GDM1 (cell line): ENCODE data around the gene SNRPA.
"Not testable (repeated sequence)": the region's sequence is repeated elsewhere in the genome, so short reads cannot be mapped to it uniquely, and the experiment has no call there.

ENCODE experiments used
- DNase-seq: peaks from one replicate; lab custom pipeline; 2025; lab: John Stamatoyannopoulos, UW

SNRPA gene

GRCh38 chr19:40802300-40803169 lies 51.5 kb downstream of the SNRPA start:
- no peak for DNase-seq

- DNase-seq: no peak
Observed at GRCh38 chr19:40803170-40803856, 52.3 kb downstream of the SNRPA start.

DNA sequence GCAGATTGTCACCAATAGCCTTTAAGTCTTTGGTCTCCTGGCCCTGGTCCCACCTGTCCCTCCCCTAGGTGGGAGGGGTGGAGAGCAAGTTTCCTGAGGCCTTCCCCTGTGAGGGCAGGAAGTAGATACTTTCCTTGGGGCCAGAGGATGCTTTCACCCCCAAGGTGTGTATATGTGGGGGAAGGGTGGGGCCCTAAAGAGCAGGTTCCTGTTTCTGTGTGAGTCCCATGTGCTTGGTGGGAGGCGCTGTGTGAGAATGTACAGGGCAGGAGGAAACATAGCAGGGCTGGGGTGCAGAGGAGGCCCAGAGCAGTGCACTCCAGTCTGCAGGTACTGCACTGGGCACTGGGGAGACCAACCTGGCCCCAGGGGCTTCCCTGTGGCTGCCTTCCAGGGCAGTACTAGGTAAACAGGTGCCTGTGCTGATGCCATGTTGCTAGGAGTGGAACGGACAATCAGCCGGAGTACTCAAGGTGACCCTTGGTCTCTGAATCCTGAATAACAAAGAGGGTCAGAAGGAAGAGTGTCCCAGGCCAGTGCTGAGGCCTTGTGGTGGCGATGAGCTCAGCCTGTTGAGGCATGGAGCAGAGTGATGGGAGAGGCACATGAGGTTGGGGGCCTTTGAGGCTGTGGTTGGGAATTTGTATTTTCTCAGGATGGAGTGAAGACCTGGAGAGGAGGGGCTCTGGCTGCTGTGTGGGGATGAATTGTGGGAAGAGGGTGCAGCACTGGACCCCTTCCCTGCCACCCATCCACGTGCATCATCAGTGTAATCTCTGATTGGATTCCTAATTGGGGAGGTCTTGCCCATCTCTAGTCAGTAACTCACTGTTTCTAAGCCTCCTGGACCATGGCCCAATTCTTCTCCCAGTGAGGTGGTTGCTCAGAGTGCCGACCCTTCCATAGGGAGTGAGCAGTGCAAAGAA lies 53.1 kb downstream of the SNRPA start:
- DNase-seq: peak; percentile 35

DNA sequence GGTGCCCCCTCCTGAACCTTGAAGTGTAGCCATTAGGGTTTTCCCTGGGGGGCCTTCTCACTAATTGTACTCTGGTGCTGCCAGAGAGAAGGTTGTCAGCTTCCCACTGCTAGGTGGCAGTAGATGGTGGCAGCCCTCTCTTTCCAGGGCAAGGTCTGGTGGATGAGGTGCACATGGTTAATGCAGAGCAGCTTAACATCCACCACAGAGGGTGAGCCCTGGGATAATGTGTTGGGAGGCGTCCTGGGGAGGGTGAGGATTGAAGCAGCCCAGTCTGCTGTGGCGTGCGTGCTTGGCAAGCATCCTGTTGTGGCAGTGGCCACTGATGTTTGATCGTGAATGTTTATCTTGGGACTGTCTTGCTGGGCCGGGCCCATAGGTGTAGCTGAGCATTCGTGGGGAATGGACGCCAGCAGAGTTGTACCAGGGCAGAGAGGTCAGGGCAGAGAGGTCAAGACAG lies 53.8 kb downstream of the SNRPA start:
- DNase-seq: no peak

DNA sequence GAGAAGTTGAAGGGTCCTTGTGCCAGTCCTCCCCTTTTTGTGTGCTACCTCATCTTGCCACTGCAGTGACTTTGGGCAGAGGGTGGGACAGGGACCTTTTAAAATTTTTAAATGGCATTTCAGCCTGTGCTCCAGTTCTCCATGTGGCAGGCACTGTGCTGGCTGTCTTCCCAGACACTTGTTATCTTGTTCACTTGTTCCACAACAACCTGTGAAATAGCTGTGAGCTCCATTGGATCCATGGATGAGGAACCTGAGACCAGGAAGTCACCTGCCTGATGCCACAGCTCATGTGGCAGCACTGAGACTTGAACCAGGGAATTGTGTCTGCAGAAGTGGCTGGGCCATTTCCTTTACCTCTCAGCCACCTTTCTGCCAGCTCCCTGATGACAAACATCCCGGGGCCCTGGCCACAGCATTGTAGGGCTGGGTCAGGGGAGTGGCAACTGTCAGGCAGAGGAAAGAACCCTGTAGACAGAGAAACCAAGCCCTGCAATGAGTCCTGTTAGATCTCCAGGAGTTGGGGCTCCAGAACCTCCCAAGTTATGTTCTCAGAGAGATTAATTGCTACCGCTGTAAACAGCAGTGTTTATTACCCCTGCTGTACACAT lies 54.4 kb downstream of the SNRPA start:
- DNase-seq: no peak

DNA sequence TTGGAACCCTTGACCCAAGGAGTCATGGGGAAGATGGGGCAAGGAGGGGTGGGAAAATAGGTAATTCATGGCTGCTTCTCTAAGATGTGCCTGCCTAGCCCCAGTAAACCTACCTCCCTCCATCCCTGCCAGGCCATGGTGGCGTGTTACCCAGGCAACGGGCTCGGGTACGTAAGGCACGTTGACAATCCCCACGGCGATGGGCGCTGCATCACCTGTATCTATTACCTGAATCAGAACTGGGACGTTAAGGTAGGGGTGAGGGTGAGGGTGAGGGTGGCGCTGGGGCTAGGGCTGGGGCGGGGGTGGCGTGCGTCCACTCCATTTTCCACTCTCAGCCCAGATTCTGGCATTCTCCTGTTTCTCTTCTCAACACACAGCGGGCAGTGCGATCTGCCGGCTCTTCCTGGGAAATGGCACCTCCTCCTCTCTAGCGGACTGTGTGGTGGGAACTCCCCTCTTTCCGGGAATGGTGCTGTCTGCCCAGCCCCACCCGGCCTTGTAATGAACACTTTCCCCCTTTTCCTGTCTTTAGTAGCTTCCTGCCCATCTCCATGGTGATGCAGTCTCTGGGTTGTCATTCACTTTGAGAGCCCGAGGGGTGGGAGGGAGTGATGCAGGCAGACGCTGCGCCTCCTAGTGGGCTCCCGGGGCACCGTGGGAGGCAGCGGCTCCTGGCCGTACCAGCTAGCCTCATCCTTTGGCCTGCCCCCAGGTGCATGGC lies 55.6 kb downstream of the SNRPA start:
- no peak for DNase-seq

DNA sequence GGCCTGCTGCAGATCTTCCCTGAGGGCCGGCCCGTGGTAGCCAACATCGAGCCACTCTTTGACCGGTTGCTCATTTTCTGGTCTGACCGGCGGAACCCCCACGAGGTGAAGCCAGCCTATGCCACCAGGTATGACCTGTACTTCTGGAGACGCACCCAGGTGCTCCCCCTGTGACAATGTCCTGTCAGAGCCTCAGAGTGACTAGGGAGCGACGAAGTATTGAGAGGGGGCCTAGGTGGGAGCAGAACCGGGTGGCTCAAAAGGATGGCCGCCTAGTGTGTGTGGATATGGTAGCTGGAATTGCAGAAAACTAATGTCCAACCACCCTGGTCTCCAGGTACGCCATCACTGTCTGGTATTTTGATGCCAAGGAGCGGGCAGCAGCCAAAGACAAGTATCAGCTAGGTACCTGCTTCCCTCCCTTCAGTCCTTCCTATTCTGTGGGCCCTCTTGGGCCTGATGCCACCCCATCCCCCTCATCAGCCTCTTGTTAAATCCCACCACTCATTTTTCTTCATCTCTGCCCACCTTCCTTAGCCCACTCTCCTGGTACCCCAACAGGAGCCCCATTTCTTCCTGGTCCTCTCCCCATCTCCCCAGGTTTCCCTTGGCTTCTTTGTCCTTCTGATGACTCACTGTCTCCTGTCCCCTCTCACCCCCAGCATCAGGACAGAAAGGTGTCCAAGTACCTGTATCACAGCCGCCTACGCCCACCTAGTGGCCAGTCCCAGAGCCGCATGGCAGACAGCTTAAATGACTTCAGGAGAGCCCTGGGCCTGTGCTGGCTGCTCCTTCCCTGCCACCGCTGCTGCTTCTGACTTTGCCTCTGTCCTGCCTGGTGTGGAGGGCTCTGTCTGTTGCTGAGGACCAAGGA lies 56.4 kb downstream of the SNRPA start:
- no peak for DNase-seq

GRCh38 chr19:40808021-40808325 lies 57.0 kb downstream of the SNRPA start:
- DNase-seq: no peak

- no peak for DNase-seq
Observed at GRCh38 chr19:40808497-40808896, 57.5 kb downstream of the SNRPA start.

GRCh38 chr19:40809358-40810086 lies 58.5 kb downstream of the SNRPA start:
- DNase-seq: no peak

DNA sequence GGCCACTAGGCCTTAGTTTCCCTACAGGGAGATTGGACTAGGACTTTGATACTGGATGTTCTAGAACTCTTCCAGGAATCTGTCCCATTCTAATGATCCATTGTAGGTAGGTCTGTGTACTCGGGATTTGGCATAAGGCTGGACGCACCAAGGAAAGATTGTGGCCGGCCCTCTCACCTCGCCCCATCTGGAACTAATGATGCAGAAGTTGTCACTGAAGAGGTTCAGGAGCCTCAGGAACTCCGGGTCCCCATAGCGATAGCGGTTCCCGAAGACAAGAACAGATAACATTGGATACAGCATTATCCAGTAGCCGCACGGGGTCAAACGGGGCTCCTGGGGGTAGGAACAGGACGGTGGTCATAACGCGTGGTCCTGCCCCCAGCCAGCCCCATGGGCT lies 59.2 kb downstream of the SNRPA start:
- no peak for DNase-seq

DNA sequence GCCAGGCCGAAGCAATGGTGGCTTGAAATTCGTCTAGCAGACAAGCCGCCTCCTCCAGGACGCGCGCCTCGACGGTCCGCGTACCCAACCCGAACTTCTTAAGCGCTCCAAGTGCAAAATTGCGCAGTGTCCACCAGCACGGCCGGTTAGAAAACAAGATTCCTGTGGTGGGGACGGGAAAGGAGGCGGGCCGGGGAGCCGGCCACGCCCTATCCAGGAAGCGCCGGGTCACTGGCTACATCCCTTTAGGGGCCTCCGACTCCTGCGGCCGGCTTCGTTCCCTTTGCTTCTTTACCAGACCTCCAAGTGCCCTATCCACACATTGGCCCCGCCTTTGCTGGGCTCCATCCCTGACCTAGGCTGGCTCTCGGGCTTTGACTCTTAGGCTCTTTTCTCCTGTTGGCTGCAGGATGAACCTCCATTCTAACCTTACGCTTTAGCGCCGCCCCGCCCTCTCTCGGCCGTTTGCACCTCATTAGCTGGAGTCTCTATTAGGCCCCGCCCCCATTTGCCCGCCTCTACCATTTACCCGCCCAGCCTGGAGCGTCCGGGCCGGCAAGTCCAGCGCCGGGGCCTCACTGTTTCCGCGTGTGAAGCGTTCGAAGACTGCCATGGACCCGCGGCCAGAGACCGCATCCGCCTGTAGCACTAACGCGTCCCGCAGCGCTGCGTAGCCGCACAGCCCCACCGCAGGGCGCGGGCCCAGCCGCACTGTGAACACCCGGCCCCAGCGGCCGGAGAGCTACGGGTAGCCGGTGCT lies 59.8 kb downstream of the SNRPA start:
- peak; percentile 36 for DNase-seq

DNA sequence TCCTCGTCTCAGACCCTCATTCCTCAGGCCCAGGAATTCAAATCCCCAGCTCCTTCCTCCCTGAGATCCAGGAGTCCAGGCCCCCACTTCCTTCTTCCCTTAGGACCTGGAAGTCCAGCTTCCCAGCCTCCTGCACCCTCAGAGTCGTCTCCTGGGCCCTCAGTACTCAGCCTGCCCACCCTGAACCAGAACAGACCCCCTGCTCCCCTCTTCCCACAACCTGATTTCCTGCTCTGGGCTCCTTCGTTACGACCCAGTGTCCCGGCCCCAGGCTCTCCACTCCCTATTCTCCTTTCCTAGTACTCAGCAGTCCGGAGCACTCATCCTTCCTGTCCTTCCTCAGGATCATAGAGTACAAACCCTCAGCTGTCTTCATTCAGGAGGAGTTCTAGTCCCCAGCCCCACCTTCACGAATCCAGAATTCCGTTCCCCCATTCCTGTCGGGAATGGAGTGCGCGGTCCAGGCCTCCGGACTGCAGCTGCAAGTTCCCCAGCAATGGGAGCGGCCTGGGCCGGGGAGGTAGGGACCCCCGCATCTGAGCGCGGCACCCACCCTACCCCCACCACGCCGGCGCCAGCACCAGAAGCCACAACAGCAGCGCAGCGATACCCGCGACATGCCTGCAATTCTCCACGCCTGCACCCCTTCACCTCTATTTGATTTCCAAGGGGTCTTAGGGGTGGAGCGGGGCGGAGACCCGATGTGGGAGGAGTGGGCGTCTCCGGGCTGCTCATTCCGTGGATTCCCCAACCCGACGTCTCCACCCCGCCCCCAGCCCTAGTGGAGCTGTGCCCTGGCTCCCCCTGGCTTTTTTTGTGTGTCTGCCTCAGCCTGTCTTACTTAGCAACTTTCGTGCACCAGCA lies 60.7 kb downstream of the SNRPA start:
- no peak for DNase-seq

DNA sequence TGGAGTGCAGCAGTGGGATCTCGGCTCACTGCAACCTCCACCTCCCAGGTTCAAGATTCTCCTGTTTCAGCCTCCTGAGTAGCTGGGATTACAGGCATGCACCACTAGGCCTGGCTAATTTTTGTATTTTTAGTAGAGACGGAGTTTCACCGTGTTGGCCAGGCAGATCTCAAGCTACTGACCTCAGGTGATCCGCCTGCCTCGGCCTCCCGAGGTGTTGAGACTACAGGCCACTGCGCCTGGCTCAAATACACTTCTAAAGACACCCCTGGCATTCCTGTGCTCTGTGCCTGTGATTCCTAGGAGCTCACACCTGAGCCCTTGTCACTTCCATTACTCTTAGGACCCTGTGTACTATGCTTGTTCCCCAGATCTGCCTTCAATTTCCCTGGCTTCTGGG lies 61.6 kb downstream of the SNRPA start:
- DNase-seq: not testable (repeated sequence)

- no peak for DNase-seq
Observed at GRCh38 chr19:40813182-40813581, 62.2 kb downstream of the SNRPA start.
